CD4-positive, alpha-beta T cell treated with Interleukin-4 for 1 hour (primary cell): ENCODE measurements around the gene MARCHF10.
"Not testable (repeated sequence)": the region's sequence is repeated elsewhere in the genome, so short reads cannot be mapped to it uniquely, and the experiment has no call there.

ENCODE experiments used
- DNase-seq, 2 donors: peaks; one replicate each; pipeline ENCODE4 v3.0.0-alpha.2; 2020 to 2022

Gene MARCHF10

GRCh38 chr17:62714016-62714777 lies 93.9 kb downstream of the MARCHF10 start:
- no peak for DNase-seq

DNA sequence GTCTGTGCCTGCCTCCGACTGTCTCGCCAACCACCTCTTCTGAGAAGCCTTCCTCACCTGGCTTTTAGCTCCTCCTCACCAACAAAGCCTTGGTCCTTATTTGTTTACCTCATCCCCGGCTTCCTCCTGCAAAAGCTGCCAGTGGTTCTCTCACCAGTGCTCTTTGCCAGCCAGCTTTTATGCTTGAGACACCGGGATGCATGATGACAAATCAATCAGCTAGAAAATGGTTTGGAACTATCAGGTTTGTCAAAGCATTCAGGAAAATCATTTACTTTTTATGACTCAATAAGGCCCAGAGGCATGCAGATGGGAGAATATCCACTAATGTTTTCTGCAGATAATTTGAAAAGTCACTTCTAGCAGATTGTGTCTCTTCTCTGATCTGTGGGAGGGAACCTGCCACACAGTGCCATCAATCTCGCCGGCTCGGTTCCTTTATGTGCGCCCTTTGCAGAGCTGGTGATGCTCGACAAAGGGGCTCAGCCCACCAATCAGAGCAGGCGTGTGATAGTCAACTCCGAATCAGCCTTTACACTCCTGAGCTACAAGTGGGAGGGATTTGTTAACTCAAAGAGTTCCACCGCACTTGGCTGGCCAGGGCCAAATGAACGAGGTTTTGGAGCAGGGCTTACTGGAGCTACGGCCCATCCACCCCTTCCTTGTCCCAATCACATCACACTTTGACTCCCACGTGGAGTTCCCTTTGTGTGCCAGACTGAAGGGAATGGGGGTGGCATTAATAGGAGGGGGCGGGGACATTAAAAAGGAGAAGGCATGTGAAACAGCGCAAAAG lies 94.8 kb downstream of the MARCHF10 start:
- no peak for DNase-seq

GRCh38 chr17:62712171-62712581 lies 95.9 kb downstream of the MARCHF10 start:
- DNase-seq, result no peak

DNA sequence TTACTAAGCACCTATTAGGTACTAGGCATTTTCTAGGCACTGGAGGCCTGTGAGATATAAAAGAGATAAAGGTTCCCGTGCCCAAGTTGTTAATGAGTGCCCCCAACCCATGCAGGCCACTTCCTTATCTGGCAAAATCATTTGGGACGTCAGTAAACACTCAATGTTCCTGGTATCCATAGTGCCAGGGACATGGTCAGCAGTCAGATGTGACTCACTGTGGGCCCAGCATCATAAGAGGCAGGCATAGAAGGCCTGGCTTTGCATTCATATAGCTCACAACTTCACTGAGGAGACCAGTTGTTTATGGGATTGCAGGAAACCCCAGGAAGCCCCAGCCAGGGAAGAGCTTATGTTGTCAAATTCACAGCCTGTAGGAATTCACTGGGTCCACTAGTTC lies 99.5 kb downstream of the MARCHF10 start:
- no peak for DNase-seq

DNA sequence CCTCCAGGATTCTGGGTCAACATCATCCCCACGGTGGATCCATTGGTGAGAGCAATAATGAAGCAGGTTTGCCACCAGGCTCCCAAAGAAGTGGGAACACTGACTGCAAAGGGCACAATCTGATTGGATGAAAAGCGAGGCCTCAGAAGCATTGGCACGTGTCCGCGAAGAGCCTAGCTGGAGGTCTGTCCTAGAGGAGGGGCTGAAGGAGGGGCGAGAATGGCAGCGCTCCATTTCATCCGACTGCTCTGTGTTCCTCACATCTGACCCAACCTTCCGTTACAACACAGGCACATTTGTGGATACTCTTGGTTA lies 100.7 kb downstream of the MARCHF10 start:
- no peak for DNase-seq

DNA sequence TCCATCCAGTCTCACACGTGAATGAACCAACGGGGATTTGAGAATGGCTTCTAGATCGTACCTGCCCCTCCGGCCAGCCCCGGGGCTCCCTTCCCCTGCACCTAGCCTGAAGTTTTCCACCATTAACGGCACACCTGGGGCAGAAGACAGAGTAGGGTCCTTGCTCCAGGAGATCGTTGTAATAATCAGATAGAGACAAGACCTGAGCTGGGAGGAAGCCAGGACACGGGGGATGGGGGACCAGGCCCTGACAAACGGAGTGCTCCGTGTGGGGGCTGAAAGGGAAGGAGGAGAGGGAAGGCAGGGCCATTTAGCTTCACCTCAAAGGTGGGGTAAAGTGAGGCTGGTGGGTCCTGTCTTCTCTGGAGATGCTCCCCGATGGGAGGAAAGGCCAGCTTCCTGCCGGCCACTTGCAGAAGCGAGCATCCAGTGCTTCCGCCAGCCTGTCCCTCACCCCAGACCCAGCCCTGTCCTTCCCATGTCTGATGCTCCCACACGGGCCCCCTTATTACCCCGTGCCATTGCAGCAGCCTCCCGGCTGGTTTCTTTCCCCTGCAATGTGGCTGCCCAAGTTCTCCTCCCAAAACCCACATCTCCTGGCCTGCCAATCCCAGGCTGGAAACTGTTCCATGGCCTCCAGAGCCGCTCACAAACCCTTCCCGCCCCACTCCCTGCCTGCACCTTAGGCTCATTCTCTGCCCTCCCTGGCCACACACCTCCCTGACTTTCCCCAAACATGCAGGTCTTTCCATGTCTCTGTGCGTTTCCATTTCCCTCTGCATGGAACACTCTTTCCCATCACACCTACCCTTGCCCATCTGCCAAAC lies 101.3 kb downstream of the MARCHF10 start:
- DNase-seq, result no peak

- DNase-seq, result no peak
These were observed 102.1 kb downstream of the MARCHF10 start for GRCh38 chr17:62705778-62706597.

DNA sequence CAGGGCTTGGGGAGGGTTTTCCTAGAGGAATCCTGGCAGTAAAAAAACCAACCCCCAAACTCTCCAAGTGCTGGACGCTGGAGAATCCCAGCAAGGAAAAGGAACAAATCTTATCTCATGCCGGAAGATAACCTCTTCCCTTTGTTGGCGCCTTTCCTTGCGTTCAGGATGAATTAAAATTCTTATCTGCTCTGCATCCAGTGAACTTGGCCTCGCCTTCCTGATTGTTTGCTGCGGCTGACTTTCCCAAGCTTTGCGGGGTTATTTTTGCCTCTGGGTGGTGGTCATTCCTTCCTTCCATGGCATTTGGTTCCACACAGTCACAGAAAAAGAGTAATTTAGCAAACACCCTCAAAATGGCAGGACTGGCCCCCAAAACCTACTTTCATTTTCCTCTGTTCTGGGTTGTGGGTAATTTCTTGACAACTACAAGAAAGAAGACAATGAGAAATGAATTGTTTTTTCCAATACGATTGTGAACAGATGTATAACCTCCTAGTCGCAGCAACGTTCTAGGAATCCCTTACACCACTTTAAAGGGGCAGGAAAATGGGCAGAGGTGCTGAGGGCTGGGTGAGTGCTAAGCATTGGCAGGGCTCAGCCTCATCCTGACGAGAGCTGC lies 102.8 kb downstream of the MARCHF10 start:
- no peak for DNase-seq

DNA sequence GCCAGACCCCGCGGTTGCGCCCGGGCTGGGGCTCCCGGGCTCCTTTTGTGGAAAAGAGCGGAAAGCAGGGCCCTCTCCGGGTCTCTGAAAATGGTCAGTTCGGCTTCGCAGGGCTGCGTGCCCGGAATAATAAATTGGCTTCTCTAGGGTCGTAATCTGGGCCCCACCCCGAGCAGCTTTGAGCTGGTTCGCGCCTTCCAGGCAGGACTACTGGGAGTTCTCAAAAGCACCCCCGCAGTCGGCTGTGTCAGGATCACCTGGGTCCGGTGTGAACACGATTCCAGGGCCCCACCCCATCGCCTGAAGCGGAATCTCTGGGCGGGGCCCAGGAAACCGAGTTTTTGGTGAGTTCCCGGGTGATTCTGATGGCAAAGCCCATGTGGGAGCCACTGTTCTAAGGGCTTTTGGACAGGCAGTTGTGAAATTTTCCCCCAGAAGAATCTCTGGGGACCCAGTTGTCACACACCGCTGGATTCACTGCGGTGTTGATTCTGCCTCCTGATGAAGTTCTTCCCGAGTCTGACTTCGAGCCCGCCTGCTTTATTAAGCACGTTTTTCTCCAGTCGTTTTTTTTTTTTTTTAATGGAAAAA lies 103.6 kb downstream of the MARCHF10 start:
- peak in 1 of 2 donors; percentile 2 for DNase-seq

GRCh38 chr17:62703776-62704380 lies 104.2 kb downstream of the MARCHF10 start:
- DNase-seq, result peak; percentile 68 to 74

DNA sequence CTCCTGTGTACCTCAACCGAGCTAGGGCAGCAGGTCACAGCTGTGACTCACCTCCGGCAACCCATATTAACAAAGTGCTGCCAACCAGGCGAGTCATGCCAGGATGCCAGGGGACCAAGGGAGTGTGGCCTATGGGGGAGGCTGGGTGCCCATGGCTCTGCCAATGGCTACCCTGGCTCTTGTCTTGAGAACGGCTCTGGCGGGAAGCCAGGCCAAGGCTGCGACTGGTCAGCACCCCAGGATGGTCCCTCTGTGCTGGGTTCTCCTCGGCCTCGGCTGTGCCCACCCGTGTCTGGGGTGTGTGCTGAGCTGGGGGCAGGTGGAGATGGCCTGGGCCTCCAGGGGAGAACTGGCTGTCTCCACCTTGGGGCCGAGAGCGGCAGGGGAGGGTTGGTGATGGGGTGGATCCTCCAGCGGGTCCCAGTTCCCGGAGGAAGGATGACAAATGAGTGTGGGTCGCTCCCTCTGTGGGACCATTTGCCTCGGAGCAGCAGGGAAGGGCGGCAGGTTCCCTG lies 104.8 kb downstream of the MARCHF10 start:
- no peak for DNase-seq

- DNase-seq, result no peak
These were observed 105.3 kb downstream of the MARCHF10 start for GRCh38 chr17:62702746-62703260.

- DNase-seq, result no peak
These were observed 106.4 kb downstream of the MARCHF10 start for GRCh38 chr17:62701706-62702085.

GRCh38 chr17:62700964-62701705 lies 107.0 kb downstream of the MARCHF10 start:
- DNase-seq, result no peak

GRCh38 chr17:62698459-62698858 lies 109.7 kb downstream of the MARCHF10 start:
- not testable (repeated sequence) for DNase-seq

DNA sequence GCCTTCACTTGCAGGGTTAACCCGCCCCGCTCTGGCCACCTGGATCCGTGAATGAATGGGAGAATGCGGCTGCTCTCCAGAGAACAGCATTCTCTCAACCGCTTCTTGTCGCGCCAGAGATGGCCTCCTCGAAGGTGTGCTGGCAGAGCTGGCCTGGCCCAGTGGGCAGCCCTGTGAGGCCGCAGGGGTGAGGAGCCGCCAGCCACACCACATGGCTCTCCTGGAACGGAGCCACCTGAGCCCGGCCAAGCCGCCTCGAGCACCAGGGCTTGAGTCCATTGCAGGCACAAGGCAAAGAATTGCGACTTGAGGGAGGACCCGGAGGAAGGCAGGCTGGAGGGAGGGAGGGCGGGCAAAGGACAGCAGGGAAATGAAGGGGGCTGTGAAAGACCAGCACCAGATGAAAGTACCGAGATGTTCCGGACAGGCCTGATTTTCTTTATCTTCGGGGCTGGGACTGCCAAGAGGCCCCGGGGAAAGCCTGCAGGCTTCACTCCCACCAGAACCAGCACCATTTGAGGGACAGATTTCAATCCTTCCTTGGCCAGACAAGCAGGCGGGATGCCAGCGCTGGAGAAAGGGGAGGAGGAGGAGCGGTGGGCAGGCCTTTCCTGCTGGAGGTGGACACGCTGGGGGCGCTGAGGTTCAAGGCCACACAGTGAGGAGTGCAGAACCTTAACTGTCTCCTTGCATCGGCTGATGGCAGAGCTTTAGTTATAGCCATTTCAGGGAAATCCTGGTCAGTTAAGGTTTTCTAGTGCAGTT lies 111.2 kb downstream of the MARCHF10 start:
- DNase-seq, result no peak

DNA sequence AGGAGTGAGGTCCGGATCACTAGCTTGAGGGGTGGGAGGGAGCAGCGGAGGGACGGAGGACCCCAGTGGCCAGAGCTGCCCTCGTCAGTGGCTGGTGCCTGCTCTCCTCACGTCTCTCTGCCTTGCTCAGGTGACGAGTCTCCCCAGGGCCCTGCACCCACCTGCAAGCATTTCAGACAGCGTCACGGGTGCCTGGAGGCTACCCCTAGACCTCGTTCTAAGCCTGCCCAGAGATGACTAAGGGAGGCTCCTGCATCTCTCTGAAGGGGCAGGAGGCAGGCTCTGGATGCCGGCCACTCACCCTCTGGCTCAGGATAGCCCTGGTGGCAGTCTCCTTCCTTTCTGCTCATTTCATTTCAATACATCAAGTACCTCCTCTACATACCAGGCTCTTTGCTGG lies 111.9 kb downstream of the MARCHF10 start:
- no peak for DNase-seq

DNA sequence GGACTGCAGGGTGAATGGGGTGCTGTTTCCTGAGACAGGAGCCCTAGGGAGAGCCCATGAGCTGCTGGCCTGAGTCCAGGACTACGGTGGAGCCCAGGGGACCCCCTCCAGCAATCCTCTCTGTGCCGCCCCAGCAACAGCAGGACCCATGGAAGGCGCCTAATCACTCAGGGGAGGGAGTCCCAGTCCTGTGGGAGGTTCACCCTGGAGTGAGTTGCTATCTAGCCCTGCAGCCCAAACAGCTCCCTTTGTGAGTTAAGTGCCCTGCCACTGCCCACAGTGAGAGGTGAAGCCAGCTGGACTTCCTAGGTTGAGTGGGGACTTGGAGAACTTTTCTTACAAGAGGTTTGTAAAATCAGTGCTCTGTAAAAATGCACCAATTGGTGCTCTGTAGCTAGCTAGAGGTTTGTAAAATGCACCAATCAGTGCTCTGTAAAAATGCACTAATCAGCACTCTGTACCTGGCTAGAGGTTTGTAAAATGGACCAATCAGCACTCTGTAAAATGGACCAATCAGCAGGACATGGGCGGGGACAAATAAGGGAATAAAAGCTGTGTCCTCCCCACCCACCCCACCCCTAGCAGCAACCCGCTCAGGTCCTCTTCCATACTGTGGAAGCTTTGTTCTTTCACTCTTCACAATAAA lies 112.9 kb downstream of the MARCHF10 start:
- DNase-seq, result not testable (repeated sequence)
